Heart left ventricle (tissue), 16 donors: ENCODE results near the gene ACSBG1. TPM values are rescaled to one million over a fixed set of nuclear protein-coding genes. Genes with fewer than 3 reads are reported as not detected.

Experiments used
- ATAC-seq, 4 donors: fragments of 200-7000 bp; cut with Tn5 transposase; one replicate each; pipeline ENCODE4 v1.9.1; 2020 to 2022; ENCODE audit warnings: moderate library complexity in 4 of 4, mild to moderate bottlenecking in 3 of 4, moderate number of reproducible peaks in 1 of 4
- DNase-seq, 5 donors: peaks; one replicate each; pipeline ENCODE4 v3.0.0-alpha.2; 2020
- H3K27ac ChIP-seq, 12 donors: fragments of 200-600 bp; sonication (generic) in 4 of 12; one replicate each; pipeline versions ENCODE4 v1.5.0 to v1.8.0; 2016 to 2022; ENCODE audit warnings: mild to moderate bottlenecking in 2 of 12
- H3K27me3 ChIP-seq, 9 donors: fragments of 200-600 bp; sonication (generic) in 2 of 9; one replicate each; pipeline versions ENCODE4 v1.5.1 to v1.8.0; 2016 to 2022; ENCODE audit warnings: mild to moderate bottlenecking in 3 of 9
- H3K36me3 ChIP-seq, 9 donors: fragments of 200-600 bp; sonication (generic) in 2 of 9; one replicate each; pipeline versions ENCODE4 v1.5.0 to v1.8.0; 2018 to 2022; ENCODE audit warnings: mild to moderate bottlenecking in 2 of 9
- H3K4me1 ChIP-seq, 12 donors: fragments of 200-600 bp; sonication (generic) in 4 of 12; one replicate each; pipeline versions ENCODE4 v1.5.0 to v1.8.0; 2016 to 2022; ENCODE audit warnings: mild to moderate bottlenecking in 3 of 12
- H3K4me3 ChIP-seq, 12 donors: fragments of 200-600 bp; sonication (generic) in 4 of 12; one replicate each; pipeline versions ENCODE4 v1.5.0 to v1.8.0; 2017 to 2022; ENCODE audit warnings: mild to moderate bottlenecking in 9 of 12, moderate library complexity in 4 of 12
- H3K9me3 ChIP-seq, 12 donors: fragments of 200-600 bp; sonication (generic) in 4 of 12; one replicate each; pipeline versions ENCODE4 v1.5.0 to v1.8.0; 2016 to 2022; ENCODE audit warnings: mild to moderate bottlenecking in 1 of 12
- CTCF ChIP-seq, 12 donors: fragments of 200-600 bp; sonication (generic) in 4 of 12; IDR thresholded peaks; one replicate each; pipeline versions ENCODE4 v1.5.0 to v1.8.0; 2018 to 2022; ENCODE audit warnings: antibody characterized with exemption in 12 of 12, mild to moderate bottlenecking in 5 of 12
- POLR2A ChIP-seq, 2 donors: fragments of 450-650 bp; IDR thresholded peaks; one replicate each; pipeline ENCODE4 v1.6.1; 2017; ENCODE audit warnings: antibody characterized with exemption in 2 of 2, mild to moderate bottlenecking in 2 of 2, moderate library complexity in 2 of 2
- WGBS, 4 donors: extraction: QIAGEN DNeasy Blood & Tissue Kit in 2 of 4; methylation state at CpG; one replicate each; pipeline versions ENCODE4 v1.1.5 to v1.1.7; 2013 to 2018; 5-methylcytosine and 5-hydroxymethylcytosine counted together
- intact Hi-C, 10 donors: fragments of 100-400 bp; cut with DNase I; formaldehyde crosslinking; loops; one replicate each; pipeline versions ENCODE4 v1.11.1 to v1.14.2; 2022
- long read RNA-seq, 3 donors: library from polyadenylated mRNA; unstranded; transcript quantifications; one replicate each; pipeline ENCODE4 v2.0.0, GENCODE V29; 2020 to 2021
- polyA plus RNA-seq, 2 donors: library from polyadenylated mRNA; stranded (reverse); fragments of 200-250 nt; gene quantifications; one replicate each; pipeline ENCODE4 v1.2.3, GENCODE V29; 2013
- total RNA-seq, 9 donors: library from RNA; depleted of rRNA in 2 of 9; stranded (reverse); fragments of >200 nt in 2 of 9; fragmentation: NEBNext Ultra II Directional in 3 of 9; extraction: Animal tissue kit (Norgen Biotek cat#: 25700) in 3 of 9; gene quantifications; one replicate each; pipeline versions ENCODE4 v1.1.0 to v1.2.4, GENCODE V29; 2016 to 2023
- donor health status: ischemic (EF 13 %, LVEDD 7.1; RV severe dilation, severe dysfunction).
- donor health status: healthy with polysubstance abuse.
- donor health status: DM: no; HTN: yes; CAD: no.
- donor health status: DM: no; HTN: no; CAD: no.
- donor health status: ischemic (EF 25% LVEDD 6.9; RV normal size, moderate dysfunction).
- donor health status: ischemic (EF 25% LVEDD 5.7; RV mildly dilated, moderate dysfunction).
- donor health status: healthy.
- donor health status: DM: yes; HTN: yes; CAD: no.
- donor health status: ischemic (EF 35%, LVEDD 5.7; RV mildly dilated, moderate dysfunction).
- donor health status: nonischemic (EF 11% LVEDD 7.7; RV severe dilation, severe dysfunction).
- donor health status: DM: yes; HTN: yes; CAD: no.
- donor health status: PGD.
- donor health status: ischemic (EF 29% LVEDD 5.4; RV normal size, mild dysfunction).
- donor health status: nonischemic (EF 23%, LVEDD 6.1; RV moderate dilation, normal function).

Gene ACSBG1, protein sequence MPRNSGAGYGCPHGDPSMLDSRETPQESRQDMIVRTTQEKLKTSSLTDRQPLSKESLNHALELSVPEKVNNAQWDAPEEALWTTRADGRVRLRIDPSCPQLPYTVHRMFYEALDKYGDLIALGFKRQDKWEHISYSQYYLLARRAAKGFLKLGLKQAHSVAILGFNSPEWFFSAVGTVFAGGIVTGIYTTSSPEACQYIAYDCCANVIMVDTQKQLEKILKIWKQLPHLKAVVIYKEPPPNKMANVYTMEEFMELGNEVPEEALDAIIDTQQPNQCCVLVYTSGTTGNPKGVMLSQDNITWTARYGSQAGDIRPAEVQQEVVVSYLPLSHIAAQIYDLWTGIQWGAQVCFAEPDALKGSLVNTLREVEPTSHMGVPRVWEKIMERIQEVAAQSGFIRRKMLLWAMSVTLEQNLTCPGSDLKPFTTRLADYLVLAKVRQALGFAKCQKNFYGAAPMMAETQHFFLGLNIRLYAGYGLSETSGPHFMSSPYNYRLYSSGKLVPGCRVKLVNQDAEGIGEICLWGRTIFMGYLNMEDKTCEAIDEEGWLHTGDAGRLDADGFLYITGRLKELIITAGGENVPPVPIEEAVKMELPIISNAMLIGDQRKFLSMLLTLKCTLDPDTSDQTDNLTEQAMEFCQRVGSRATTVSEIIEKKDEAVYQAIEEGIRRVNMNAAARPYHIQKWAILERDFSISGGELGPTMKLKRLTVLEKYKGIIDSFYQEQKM
- 1 to 10 TPM in 1 of 9 donors, under 1 TPM in 3, not detected in 5; 0.05 to 1.2 (median 0.06) TPM for total RNA-seq
- polyA plus RNA-seq: 1 to 10 TPM in 1 of 2 donors, under 1 TPM in 1; 0.25 to 1.0 TPM
- long read RNA-seq, donor 1: 0 reads
- long read RNA-seq, donor 2: 0 reads
- long read RNA-seq, donor 3: 0 reads

DNA sequence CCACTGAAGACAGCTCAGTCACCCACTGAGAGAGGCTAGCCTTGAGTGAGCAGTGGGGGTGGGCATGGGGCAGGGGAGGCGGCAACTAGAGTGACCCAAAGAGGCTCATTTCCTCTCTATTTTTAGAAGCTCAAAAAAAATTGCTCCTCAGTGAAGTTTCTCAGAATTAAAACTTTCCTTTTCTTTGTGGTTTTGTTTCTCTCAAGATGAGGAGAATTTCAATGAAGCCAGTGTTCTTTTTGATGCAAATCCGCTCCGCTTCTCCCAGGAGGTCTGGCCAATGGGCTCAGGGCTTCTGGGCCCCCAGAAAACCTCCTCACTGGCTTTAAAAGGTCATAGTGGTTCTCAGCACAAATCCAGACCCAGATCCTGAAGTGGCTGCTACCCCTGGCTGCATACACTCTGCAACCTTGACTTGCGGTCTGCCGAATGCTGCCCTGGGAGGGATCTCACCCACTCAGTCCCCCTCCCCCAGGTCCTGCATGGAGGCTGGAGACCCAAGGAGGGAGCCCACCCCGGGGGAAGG lies at the start of gene ACSBG1:
ACSBG1 (minus strand) TSS at position 51 of the 526 bp plus-strand sequence. CDS start 64 bp downstream, outside the sequence.
- ATAC-seq (no peak), DNase-seq (no peak)
- H3K4me3 ChIP-seq: no peak within 1 kb of the TSS
- no peak for TF ChIP-seq POLR2A (IDR thresholded peaks at IDR 0.05)
- TF ChIP-seq CTCF (IDR thresholded peaks at IDR 0.05): no peak
- WGBS, 4 donors: 55 to 75% (median 73%) methylated on average over 4 to 6 of the region's 6 CpGs
- H3K9me3 ChIP-seq: no peaks in the 10 kb centered on the region
- H3K27me3 ChIP-seq: no peaks in the 10 kb centered on the region
- intact Hi-C loops: loop anchor here in 5 of 10 donors (5.0 kb wide), 4 partner anchors 37 to 272 kb away; no protein-coding TSS in a partner anchor
- H3K27ac ChIP-seq: no peak within 1 kb of the TSS
- H3K4me1 ChIP-seq: no peaks in the 10 kb centered on the region
- no peaks in the 10 kb centered on the region for H3K36me3 ChIP-seq

DNA sequence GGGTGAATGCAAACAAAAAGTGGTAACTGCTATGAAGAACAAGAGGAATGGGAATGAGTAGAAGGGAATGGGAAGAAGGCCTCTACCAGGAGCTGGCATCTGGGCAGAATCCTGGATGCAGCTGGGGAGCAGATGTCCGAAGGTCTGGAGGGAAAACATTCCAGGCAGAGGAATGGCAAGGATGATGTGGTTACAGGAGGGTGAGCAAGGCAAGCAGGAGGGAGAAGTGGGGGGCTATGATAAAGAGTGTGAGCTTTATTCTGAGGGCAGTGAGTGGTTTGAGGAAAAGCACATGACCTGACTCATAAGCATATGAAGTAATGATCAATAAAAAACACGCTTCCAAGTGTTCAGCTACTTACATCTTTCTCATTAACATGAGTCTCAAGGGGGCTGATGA lies 48.0 kb upstream of the ACSBG1 start:
- intact Hi-C loops: no loop called here
- ATAC-seq (no peak), DNase-seq (no peak)
- Histone ChIP-seq H3K27me3 (no peaks in the 10 kb centered on the region), H3K4me3 (no peak overlapping the region), H3K36me3 (peaks cover 0 to 97% (median 92%) of the 10 kb centered on the region in 9 donors), H3K27ac (no peak overlapping the region), H3K9me3 (no peaks in the 10 kb centered on the region), H3K4me1 (peaks cover 0 to 14% (median 0%) of the 10 kb centered on the region in 12 donors)
- no peak for TF ChIP-seq CTCF (IDR thresholded peaks at IDR 0.05)
- TF ChIP-seq POLR2A (IDR thresholded peaks at IDR 0.05): no peak
- 85 to 94% (median 88%) methylated on average over 2 of the region's 2 CpGs for WGBS, 4 donors

DNA sequence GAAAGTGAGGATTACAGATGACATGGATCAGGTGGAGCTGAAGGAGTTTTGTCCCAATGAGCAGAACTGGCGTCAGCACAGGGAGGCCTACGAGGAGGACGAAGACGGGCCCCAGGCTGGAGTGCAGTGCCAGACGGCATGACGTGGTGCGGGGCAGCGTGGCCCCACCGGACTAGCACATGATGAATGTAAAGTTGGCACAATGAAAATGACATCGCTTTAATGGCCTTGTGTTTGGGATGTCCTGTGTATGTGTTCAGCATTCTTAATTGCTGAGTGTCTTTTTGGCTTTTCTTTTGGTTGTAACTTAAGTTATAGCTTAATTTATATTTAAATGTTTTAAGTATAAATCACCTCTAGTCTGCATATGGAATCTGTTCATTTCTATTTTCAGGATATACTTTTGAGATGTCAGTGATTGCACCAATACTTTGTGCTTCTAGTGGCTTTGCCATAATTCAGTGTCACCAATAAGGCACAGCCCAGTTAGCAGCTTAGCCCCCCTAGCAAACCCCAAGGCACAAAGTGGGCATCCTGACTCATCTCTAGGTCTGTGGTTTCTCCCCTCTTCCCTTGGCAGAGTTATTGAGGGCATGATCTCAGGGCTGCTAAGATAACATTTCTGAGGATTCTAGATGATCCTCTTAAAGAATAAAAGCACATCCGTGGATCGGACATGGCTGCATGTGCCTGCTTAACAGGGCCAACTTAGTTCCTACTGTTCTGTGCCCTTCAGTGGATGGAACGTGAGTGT lies 46.1 kb upstream of the ACSBG1 start:
- DNase-seq (no peak), ATAC-seq (no peak)
- 92 to 95% (median 93%) methylated on average over 13 of the region's 13 CpGs for WGBS, 4 donors
- Histone ChIP-seq H3K9me3 (no peaks in the 10 kb centered on the region), H3K4me3 (no peak overlapping the region), H3K27me3 (no peaks in the 10 kb centered on the region), H3K4me1 (peaks cover 0 to 16% (median 0%) of the 10 kb centered on the region in 12 donors), H3K27ac (no peak overlapping the region), H3K36me3 (peaks cover 0 to 95% (median 89%) of the 10 kb centered on the region in 9 donors)
- intact Hi-C loops: no loop called here
- TF ChIP-seq CTCF (IDR thresholded peaks at IDR 0.05): no peak
- TF ChIP-seq POLR2A (IDR thresholded peaks at IDR 0.05): no peak
